Measurements from ENCODE around the gene PPP1R12C. TPM values are rescaled to one million over a fixed set of nuclear protein-coding genes. Genes with fewer than 3 reads are reported as not detected.
"Not testable (repeated sequence)": the region's sequence is repeated elsewhere in the genome, so short reads cannot be mapped to it uniquely, and the experiment has no call there.

The PPP1R12C gene
- total RNA-seq, 4 donors from 2014 or later: 101 to 350 (median 154) TPM

DNA sequence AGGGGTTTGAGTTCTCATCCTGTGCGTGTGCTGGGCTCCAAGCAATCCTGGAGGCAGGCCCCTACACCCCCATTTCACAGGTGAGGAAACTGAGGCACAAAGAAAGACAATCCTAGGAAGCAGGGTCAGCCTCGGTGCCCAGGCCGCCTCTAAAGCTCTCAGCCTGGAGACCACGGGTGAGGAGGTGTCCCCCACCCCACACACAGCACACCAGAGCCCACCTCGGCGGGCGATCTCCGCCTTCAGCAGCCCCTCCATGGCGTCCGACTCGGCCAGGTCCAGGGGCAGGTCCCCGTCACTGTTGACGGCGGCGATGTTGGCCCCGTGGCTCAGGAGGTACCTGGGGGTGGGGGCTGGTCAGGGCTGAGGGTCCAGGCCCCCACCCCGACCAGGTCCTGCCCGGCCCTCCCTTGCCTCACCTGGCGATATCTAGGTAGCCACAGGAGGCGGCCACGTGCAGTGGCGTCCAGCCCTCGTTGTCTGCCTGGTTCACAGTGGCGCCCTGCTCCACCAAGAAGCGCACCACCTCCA is 5.1 kb downstream of the PPP1R12C start:
- DNase-seq: no peak
- H3K27ac ChIP-seq: peak overlapping the region; percentile 92 to 96 (median 95)
- H3K9me3 ChIP-seq: no peaks in the 10 kb centered on the region
- 87% methylated on average over 23 of the region's 25 CpGs; no CpG with 5 or more reads in 1 of the 2 donors for WGBS, 2 donors (ENCODE audit: low coverage in 1 of 2)
- no peaks in the 10 kb centered on the region for H3K36me3 ChIP-seq
- H3K4me3 ChIP-seq: no peak overlapping the region
- TF ChIP-seq POLR2A (IDR thresholded peaks at IDR 0.05) (no peak), EP300 (IDR thresholded peaks at IDR 0.05; ENCODE audit: low read depth) (no peak), CTCF (IDR thresholded peaks at IDR 0.05) (no peak), POLR2AphosphoS5 (IDR thresholded peaks at IDR 0.05) (no peak)
- intact Hi-C loops (cut with DNase I; ENCODE audit: low total_unique reads): loop anchor here (10.0 kb wide), 1 partner anchor 492 kb away; the partner anchor contains the start of genes ZNF524 and ZNF865
- H3K27me3 ChIP-seq: no peaks in the 10 kb centered on the region
- in situ Hi-C loops (cut with MboI; ENCODE audit: low pct_ligation_motif_present in 1 of 4, low pct_unique_long_range_greater_than_20kb in 1 of 4, low sequenced_read_pairs in 3 of 4): no loop called here
- H3K4me1 ChIP-seq: peaks cover 30 to 42% (median 39%) of the 10 kb centered on the region in 4 donors

- no peak for DNase-seq
- intact Hi-C loops (cut with DNase I; ENCODE audit: low total_unique reads): loop anchor here (10.0 kb wide), 1 partner anchor 493 kb away; the partner anchor contains the start of genes ZNF524 and ZNF865
- 84 to 89% methylated on average over 17 to 21 of the region's 21 CpGs for WGBS, 2 donors (ENCODE audit: low coverage in 1 of 2)
- no peaks in the 10 kb centered on the region for H3K27me3 ChIP-seq
- TF ChIP-seq POLR2AphosphoS5 (IDR thresholded peaks at IDR 0.05) (no peak), POLR2A (IDR thresholded peaks at IDR 0.05) (no peak), EP300 (IDR thresholded peaks at IDR 0.05; ENCODE audit: low read depth) (no peak), CTCF (IDR thresholded peaks at IDR 0.05) (no peak)
- no peaks in the 10 kb centered on the region for H3K36me3 ChIP-seq
- peaks cover 30 to 40% (median 37%) of the 10 kb centered on the region in 4 donors for H3K4me1 ChIP-seq
- no peak overlapping the region for H3K4me3 ChIP-seq
- in situ Hi-C loops (cut with MboI; ENCODE audit: low pct_ligation_motif_present in 1 of 4, low pct_unique_long_range_greater_than_20kb in 1 of 4, low sequenced_read_pairs in 3 of 4): no loop called here
- H3K27ac ChIP-seq: peak overlapping the region; percentile 92 to 96 (median 95)
- H3K9me3 ChIP-seq: no peaks in the 10 kb centered on the region
These were observed 6.1 kb downstream of the PPP1R12C start for GRCh38 chr19:55111238-55111831.

GRCh38 chr19:55109527-55110291 is 7.7 kb downstream of the PPP1R12C start:
- intact Hi-C loops (cut with DNase I; ENCODE audit: low total_unique reads): loop anchor here (10.0 kb wide), 1 partner anchor 495 kb away; the partner anchor contains the start of genes ZNF524 and ZNF865
- Histone ChIP-seq H3K27ac (peak overlapping the region in 2 of 4 donors; percentile 17 to 92), H3K9me3 (no peaks in the 10 kb centered on the region), H3K27me3 (no peaks in the 10 kb centered on the region), H3K4me3 (no peak overlapping the region), H3K4me1 (peaks cover 20 to 23% (median 22%) of the 10 kb centered on the region in 4 donors), H3K36me3 (no peaks in the 10 kb centered on the region)
- WGBS, 2 donors (ENCODE audit: low coverage in 1 of 2): 87 to 91% methylated on average over 9 to 20 of the region's 20 CpGs
- TF ChIP-seq POLR2A (IDR thresholded peaks at IDR 0.05) (no peak), POLR2AphosphoS5 (IDR thresholded peaks at IDR 0.05) (no peak), CTCF (IDR thresholded peaks at IDR 0.05) (no peak), EP300 (IDR thresholded peaks at IDR 0.05; ENCODE audit: low read depth) (no peak)
- in situ Hi-C loops (cut with MboI; ENCODE audit: low pct_ligation_motif_present in 1 of 4, low pct_unique_long_range_greater_than_20kb in 1 of 4, low sequenced_read_pairs in 3 of 4): no loop called here
- no peak for DNase-seq

GRCh38 chr19:55107252-55107651 is 10.2 kb downstream of the PPP1R12C start:
- WGBS, 2 donors (ENCODE audit: low coverage in 1 of 2): 80 to 98% methylated on average over 1 to 3 of the region's 3 CpGs
- peaks cover 0 to 14% (median 4%) of the 10 kb centered on the region in 4 donors for H3K36me3 ChIP-seq
- not testable (repeated sequence) for H3K4me3 ChIP-seq

More at GRCh38 chr19:55107252-55107651, 10.2 kb downstream of the PPP1R12C start:
- H3K4me1 ChIP-seq; H3K27me3 ChIP-seq; in situ Hi-C loops (cut with MboI; ENCODE audit: low pct_ligation_motif_present in 1 of 4, low pct_unique_long_range_greater_than_20kb in 1 of 4, low sequenced_read_pairs in 3 of 4); H3K27ac ChIP-seq; intact Hi-C loops (cut with DNase I; ENCODE audit: low total_unique reads); DNase-seq; H3K9me3 ChIP-seq: not testable (repeated sequence)

Data from transverse colon (tissue), 4 donors.